Neural progenitor cell (in vitro differentiated cells): ENCODE measurements around the gene SMTNL2.

Experiments
- CTCF ChIP-seq: fragments of 200-600 bp; sonication (generic); IDR thresholded peaks from 2 replicates; pipeline ENCODE4 v1.5.1; 2017; ENCODE audit warnings: antibody characterized with exemption, mild to moderate bottlenecking
- EZH2phosphoT487 ChIP-seq: fragments of 200-600 bp; sonication (generic); IDR thresholded peaks from 2 replicates; pipeline ENCODE4 v1.6.1; 2017; ENCODE audit warnings: antibody characterized with exemption

- no peak for TF ChIP-seq CTCF
- no peak for TF ChIP-seq EZH2phosphoT487
Observed at GRCh38 chr17:4569591-4569990, 14.7 kb upstream of the SMTNL2 start.
